Skin of body (tissue), 2 donors: ENCODE results near the gene EPHA4. TPM values are rescaled to one million over a fixed set of nuclear protein-coding genes. Genes with fewer than 3 reads are reported as not detected.

Experiments used
- DNase-seq: peaks from one replicate; lab custom pipeline; 2025; lab: John Stamatoyannopoulos, UW
- total RNA-seq: library from RNA; depleted of rRNA; stranded (reverse); fragments of >200 nt; gene quantifications from one replicate; pipeline ENCODE4 v1.2.3, GENCODE V29; 2014

Gene EPHA4
- total RNA-seq, 1 donor from 2014 or later, result 51.2 TPM

GRCh38 chr2:221571551-221572218 lies 419 bp downstream of the EPHA4 start:
- DNase-seq, result no peak

DNA sequence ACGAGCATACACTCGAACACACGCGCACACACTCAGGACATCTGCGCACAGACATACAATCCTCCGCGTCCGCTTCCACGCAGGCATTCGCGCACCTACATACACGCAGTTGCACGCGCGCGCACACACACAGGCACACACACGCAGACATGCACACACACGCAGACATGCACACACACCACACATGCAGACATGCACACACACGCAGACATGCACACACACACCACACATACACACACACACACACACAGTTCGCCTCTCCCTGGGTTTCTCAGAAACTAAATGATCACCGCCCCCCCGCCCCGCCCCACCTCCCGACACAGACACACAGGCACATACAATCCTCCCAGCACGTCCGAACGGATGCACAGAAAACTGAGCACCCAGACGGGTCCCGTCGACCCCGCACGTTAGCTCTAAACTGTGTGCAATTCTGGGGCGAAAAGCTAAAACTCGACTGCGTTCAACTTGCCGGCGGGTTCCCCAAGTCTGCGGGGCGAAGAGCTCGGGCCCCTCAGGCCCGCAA lies 1.0 kb downstream of the EPHA4 start:
- no peak for DNase-seq

DNA sequence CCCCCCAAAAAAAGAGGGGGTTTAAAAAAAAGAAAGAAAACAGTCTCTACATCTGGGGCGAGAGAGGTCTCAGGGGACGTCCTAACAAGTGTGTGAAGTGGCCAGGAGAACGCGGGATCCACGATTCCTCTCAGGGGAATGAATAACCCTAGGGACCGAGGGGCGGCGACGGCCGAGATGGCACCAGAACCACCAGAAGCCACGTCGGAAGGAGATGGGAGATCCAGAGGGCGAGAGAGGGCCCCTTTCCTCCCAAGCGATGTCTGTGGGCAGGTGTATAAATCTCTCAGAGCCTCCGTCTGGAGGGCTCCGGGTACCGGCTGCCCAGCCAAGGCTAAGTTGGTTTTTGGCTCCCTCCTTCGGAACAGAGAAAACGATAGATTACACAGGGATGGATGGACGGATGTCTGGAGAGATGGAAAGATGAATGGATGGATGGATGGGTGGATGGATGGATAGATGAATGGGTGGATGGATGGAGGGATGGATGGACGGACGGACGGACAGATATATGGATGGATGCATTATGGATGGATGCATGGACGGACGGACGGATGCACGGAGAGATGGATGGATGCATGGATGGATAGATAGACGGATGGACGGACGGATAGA lies 1.7 kb downstream of the EPHA4 start:
- DNase-seq, result peak; percentile 16

DNA sequence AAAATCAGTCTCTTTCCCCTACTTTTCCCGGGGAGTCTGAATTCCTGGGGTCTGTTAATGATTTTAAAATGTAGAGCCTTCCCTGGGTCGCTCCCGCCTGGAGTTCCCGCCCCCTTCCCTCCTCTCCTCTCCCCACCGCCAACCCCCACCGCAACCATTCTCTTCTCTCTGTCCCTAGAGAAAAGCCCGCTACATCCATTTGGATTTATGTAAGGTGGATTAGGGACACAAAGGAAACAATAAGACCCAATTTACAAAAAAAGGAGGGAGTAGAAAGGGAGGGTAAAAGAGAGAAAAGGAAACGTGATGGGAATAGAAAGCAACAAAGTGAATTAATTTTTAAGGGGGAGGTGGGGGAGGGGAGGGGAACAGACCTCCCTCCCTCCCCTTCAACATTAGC lies 2.2 kb downstream of the EPHA4 start:
- DNase-seq, result no peak

DNA sequence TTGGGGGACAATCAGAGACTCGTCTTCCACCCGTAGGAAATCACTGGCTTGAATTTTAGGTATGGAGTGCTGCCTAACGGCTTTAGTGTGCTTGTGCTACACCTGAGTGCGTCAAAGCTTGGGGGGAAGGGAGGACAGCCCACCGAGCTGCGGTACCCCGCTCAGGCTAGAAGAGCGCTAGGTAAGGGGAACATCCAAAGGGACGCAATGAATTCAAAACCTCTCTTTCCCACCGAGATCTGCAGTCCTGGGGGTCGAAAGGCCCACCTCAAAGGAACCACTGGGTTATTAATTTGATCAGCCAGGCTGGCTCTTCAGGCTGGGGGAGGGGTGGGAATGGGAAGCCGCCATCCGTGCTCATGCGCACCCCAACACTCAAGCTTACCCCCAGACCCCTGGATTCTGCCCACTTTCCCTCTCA lies 2.7 kb downstream of the EPHA4 start:
- DNase-seq, result no peak

DNA sequence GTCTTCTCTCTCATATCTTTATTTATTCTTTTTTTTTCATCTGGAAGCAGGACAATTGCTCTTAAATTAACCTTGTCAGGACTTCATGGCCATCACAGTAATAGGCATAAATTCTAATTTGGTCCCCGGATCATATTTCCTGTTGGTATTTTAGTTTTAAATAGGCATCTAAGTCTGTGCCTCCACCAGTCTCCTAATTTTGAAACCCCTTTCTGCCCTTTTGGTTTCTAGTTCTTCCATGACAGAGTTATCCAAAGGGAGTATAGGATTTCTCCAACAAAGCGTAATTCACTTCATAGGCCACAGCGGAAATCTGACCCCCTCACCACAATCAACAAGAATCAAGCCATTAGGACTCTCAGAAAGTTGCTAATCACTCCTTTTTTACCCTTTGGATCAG lies 3.8 kb downstream of the EPHA4 start:
- no peak for DNase-seq

DNA sequence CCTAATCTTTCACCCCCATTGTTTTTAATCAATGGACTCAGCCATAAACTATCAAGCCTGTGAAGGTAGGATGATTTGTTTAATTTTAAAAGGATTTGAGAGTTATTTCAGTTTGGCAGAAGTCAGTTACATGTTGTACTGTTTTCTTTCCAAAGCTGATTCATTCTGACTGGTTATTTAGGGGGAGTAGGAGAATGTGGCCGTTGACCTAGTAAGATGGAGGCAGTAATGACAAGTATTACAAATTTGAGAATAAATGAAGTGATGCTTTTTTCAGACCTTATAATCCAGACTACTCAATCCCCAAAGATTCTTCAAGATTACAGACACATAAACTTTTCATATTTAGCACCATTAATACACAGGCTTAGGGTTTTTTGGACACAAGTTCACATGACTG lies 4.3 kb downstream of the EPHA4 start:
- DNase-seq, result no peak

DNA sequence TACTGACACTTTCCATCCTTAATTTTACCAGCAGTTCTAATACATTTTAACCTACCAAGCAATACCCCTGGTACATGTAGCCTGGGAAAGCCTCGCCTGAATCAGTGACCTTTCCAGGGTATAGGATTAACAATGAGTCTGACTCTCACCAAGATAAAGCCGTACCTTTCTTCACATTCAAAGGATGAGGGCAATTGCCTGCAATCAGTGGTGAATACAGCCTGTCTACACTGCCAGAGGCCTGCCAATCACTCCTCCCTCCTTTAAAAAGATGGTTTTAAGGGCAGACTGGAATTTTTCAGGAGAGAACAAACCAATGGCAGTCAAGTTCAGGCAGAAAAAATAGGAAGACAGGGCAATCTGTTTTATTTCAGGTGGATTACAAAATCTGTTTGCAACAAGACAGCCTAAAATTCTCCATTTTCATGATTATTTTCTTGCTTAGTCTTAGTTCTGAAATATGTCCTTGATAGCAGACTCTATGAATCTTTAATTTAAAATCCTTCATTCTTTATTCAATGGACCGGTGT lies 4.8 kb downstream of the EPHA4 start:
- DNase-seq, result no peak

- no peak for DNase-seq
Observed at GRCh38 chr2:221563270-221563985, 8.7 kb downstream of the EPHA4 start.

DNA sequence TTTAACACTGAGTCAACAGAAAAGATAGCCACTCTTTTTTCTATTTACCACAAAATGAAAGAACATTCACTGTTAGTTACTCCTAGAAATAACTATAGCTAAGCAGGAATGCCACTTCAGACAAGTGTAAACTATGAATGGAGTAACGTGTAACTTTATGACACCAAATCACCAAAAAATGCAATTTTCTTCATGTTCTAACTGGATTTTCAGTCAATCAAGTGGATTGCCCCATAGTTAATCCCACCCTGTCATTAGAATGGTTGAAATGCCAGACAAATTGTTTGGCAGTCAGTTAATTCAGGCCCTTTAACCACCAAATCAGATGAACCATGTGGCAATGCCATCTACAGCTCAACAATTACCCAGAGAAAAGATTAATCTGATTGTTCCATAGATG lies 9.9 kb downstream of the EPHA4 start:
- no peak for DNase-seq

GRCh38 chr2:221561770-221562169 lies 10.3 kb downstream of the EPHA4 start:
- no peak for DNase-seq

DNA sequence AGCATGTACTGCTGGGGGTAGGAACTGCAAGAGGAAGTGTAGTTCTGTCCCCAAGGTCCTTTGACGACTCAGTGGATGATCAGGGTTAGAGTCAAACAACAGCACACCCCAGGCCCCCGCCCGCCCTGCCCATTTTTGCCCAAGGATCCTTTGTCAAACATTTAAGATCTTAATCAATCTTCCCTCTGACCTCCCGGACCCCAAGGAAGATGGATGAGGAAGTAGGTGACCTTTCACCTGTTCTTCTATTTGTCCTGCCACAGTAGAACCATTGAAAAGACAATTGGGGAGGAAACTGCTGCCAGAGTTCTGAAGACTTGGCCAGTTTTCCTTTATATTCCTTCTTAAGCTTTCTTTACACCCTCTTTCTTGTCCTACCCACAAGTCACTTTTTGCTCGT lies 12.1 kb downstream of the EPHA4 start:
- no peak for DNase-seq

- no peak for DNase-seq
Observed at GRCh38 chr2:221558107-221558506, 14.0 kb downstream of the EPHA4 start.

DNA sequence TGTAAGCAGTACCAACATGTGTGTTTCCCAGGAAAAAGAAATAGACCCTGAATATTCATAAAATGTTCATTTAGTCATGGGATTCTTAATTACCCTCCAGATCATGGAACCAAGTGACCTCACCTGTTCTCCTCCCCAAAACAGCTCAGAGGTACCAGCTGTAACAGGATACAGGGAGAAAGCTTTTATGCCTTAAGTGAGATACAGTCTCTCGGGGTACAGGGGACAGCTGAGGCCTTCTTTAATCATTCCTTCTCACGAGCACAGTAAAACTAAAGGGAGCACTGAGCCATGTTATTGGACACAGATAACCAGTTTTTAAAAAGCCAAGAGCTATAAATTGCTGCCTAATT lies 16.6 kb downstream of the EPHA4 start:
- no peak for DNase-seq

- no peak for DNase-seq
Observed at GRCh38 chr2:221554769-221555493, 17.2 kb downstream of the EPHA4 start.

DNA sequence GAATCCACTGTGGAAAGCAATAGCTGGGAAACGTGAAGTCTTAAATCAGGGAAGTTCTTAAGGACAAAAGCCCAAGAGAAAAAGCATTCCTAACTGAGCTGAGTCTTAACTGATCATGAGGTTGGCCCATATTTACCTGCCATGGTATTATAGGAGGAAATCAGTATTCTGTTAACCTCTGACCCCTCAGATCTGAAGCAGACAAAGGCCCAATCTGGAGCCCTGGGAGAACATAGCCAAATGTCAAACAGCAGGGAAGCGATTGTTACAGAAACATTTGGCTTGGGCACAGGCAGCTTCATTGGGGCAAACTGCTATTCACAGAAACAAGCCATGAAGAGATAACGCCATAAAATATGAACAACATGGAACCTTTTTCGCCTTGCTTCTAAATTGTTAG lies 18.8 kb downstream of the EPHA4 start:
- DNase-seq, result no peak

GRCh38 chr2:221552291-221552690 lies 19.8 kb downstream of the EPHA4 start:
- DNase-seq, result no peak

DNA sequence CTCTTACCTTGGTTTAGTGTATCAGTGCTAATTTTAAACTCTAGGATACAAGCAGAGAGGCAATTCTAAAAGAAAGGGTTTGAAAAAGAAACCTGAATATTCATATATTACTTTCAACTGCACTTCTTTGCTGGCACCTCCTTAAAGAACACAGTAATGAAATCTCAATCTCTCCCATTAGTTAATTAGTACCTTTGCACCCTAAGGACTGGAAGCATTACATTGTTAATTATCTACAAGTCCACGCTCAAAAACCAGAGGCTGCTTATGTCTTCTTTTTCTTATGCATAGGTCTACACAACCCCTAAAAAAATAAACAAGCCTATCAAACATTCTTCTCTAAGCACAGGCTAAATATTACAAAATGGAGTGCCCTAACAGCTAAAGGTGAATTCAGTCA lies 20.2 kb downstream of the EPHA4 start:
- DNase-seq, result no peak

DNA sequence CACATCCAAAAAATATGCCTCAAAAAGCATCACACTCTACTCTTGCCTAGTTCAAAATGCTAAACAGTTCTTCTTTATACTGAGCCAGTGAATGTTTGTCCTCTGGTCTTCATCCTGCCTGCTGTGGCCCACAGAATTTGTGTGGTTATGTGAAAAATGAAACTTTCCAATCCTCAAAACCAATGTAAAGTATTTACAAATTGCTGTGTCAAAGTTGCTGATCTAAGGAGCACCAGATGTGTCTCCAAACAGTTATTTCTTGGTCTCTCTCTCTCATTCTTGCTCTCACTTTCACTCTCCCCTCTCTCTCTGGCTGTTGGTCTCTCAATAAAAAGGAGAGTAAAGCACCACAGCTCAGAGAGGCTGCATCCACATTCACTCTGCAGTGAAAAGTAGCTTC lies 23.0 kb downstream of the EPHA4 start:
- no peak for DNase-seq

- DNase-seq, result no peak
Observed at GRCh38 chr2:221546505-221547225, 25.4 kb downstream of the EPHA4 start.

GRCh38 chr2:221541131-221541735 lies 30.9 kb downstream of the EPHA4 start:
- DNase-seq, result no peak
